GM12892 (cell line): ENCODE data around the gene NUDT1.

Source experiments
- POLR2A ChIP-seq: IDR thresholded peaks from 2 replicates; pipeline ENCODE4 v1.6.1; 2011; ENCODE audit warnings: low read depth, low read length, control low read depth
- POLR2AphosphoS5 ChIP-seq: IDR thresholded peaks from 2 replicates; pipeline ENCODE4 v1.6.1; 2011; ENCODE audit warnings: low read depth, low read length, control low read depth
- TAF1 ChIP-seq: IDR thresholded peaks from 2 replicates; pipeline ENCODE4 v1.6.1; 2011; ENCODE audit warnings: low read depth, mild to moderate bottlenecking, control low read depth, low read length, borderline replicate concordance

DNA sequence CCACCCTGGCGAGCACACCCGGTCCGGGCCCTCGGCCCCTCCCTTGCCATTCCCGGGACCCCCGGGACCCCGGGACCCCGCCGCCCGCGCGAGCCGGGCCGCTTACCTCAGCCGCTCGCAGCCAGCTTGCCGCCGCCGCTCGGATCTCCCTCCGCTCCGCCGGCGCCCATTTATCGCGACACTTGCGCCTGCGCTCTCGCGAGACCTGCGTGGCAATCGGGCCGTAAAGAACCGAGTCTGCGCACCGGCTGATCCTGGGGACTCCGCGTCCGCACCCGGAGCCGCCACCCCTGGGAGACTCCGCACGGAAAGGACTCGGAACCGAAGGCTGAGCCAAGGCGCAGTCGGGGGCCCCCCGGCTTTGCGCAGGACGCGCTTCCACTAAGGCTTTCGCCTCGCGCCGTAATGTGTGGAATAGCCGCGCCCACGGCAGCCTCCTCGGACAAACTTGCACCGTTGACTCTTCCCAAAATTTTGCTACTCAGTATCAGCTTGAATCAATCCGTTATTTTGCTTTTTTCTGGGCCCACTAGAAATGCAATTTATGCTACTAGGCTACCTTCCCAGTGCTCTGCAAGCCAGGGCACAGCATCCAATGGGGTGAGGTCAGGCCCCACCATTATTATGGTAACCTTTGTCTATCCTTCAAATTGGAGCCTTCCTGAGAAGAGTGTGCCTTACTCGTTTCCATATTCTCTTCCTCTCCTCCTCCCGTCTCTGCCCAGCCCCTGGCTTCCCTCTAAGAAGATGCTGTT is 9.1 kb upstream of the NUDT1 start, which contains the start of gene MAD1L1:
- TF ChIP-seq POLR2AphosphoS5 = peak; percentile 58; the same call in 1 of the 2 replicates
- TF ChIP-seq POLR2A = peak; percentile 82
- TF ChIP-seq TAF1 = peak; percentile 49; the same call in 1 of the 2 replicates
